OCI-LY7 (cell line): ENCODE results near the gene ADAMTSL3. TPM values are rescaled to one million over a fixed set of nuclear protein-coding genes. Genes with fewer than 3 reads are reported as not detected.

Experiments
- Bru-seq: library from RNA; stranded (reverse); fragments of 400-500 nt; gene quantifications from one replicate; lab custom pipeline; 2021; lab: Mats Ljungman, UMichigan
- BruChase-seq, 2 experiments: library from RNA; stranded (reverse); fragments of 400-500 nt; gene quantifications; one replicate each; lab custom pipeline; 2021; lab: Mats Ljungman, UMichigan
- BruUV-seq: library from RNA; stranded (reverse); fragments of 400-500 nt; replicated peaks from 2 replicates; lab custom pipeline; 2021; lab: Mats Ljungman, UMichigan
- CTCF ChIA-PET: fragments of 300-600 bp; sonication (Branson Sonifier 250); formaldehyde crosslinking; loops from one replicate; lab custom pipeline; 2022; ENCODE audit warnings: antibody characterized with exemption; ENCODE audit not compliant: unreplicated experiment; lab: Charles Lee
- POLR2A ChIA-PET: fragments of 300-600 bp; sonication (Branson Sonifier 250); formaldehyde crosslinking; loops from one replicate; lab custom pipeline; 2022; ENCODE audit warnings: antibody characterized with exemption; lab: Charles Lee
- DNase-seq: peaks from one replicate; pipeline ENCODE4 v3.0.0-alpha.2; 2015; ENCODE audit warnings: low spot score
- H2AFZ ChIP-seq: fragments of 200-600 bp; sonication (generic), shearing (Covaris generic); 2 replicates; pipeline ENCODE4 v1.6.1; 2014; ENCODE audit warnings: mild to moderate bottlenecking, antibody characterized with exemption, low read length, moderate library complexity
- H3K27ac ChIP-seq: fragments of 200-600 bp; sonication (generic); 2 replicates; pipeline ENCODE4 v1.5.1; 2014; ENCODE audit warnings: mixed run types, low read depth, mild to moderate bottlenecking, moderate library complexity, low read length, inconsistent platforms; ENCODE audit not compliant: poor library complexity, severe bottlenecking
- H3K36me3 ChIP-seq: fragments of 200-600 bp; sonication (generic); 2 replicates; pipeline ENCODE4 v1.6.1; 2014; ENCODE audit warnings: mild to moderate bottlenecking, antibody characterized with exemption, low read length, moderate library complexity, mixed read lengths; ENCODE audit not compliant: insufficient read depth
- H3K4me1 ChIP-seq: fragments of 200-600 bp; sonication (generic); 2 replicates; pipeline ENCODE4 v1.5.1; 2014; ENCODE audit warnings: mild to moderate bottlenecking, low read length; ENCODE audit not compliant: insufficient read depth, poor library complexity, severe bottlenecking
- H3K4me2 ChIP-seq: fragments of 200-600 bp; sonication (generic); 2 replicates; pipeline ENCODE4 v1.6.1; 2014; ENCODE audit warnings: mild to moderate bottlenecking, low read length
- H3K4me3 ChIP-seq: fragments of 200-600 bp; sonication (generic); 2 replicates; pipeline ENCODE4 v1.5.1; 2014; ENCODE audit warnings: mild to moderate bottlenecking, low read depth, low read length; ENCODE audit not compliant: poor library complexity, severe bottlenecking
- H3K79me2 ChIP-seq: fragments of 200-600 bp; sonication (generic); 2 replicates; pipeline ENCODE4 v1.6.1; 2016; ENCODE audit warnings: low read depth, mild to moderate bottlenecking, low read length, moderate library complexity, mixed read lengths; ENCODE audit not compliant: insufficient read depth
- H3K9me2 ChIP-seq: fragments of 200-600 bp; sonication (generic); 2 replicates; pipeline ENCODE4 v1.6.1; 2016; ENCODE audit warnings: mild to moderate bottlenecking, low read length, mixed read lengths; ENCODE audit not compliant: insufficient read depth
- H3K9me3 ChIP-seq: fragments of 200-600 bp; sonication (generic); 2 replicates; pipeline ENCODE4 v1.6.1; 2014; ENCODE audit warnings: mild to moderate bottlenecking, mixed run types, low read length, mixed read lengths
- H4K20me1 ChIP-seq: fragments of 200-600 bp; sonication (generic); 2 replicates; pipeline ENCODE4 v1.6.1; 2014; ENCODE audit warnings: mild to moderate bottlenecking, antibody characterized with exemption, low read length, moderate library complexity, mixed read lengths; ENCODE audit not compliant: insufficient read depth
- EZH2phosphoT487 ChIP-seq: fragments of 200-600 bp; sonication (generic); IDR thresholded peaks from 2 replicates; pipeline ENCODE4 v1.6.1; 2018; ENCODE audit warnings: low read depth, borderline replicate concordance, mild to moderate bottlenecking, mixed run types, antibody characterized with exemption, low read length, moderate library complexity, mixed read lengths
- intact Hi-C: fragments of 100-400 bp; cut with micrococcal nuclease; formaldehyde crosslinking; loops from one replicate; pipeline ENCODE4 v1.10.0; 2022; ENCODE audit not compliant: unreplicated experiment
- long read RNA-seq: library from polyadenylated mRNA; stranded (forward); transcript quantifications from one replicate; pipeline ENCODE4 v2.0.0, GENCODE V29; 2022
- total RNA-seq, 2 experiments: library from RNA; depleted of rRNA in 1 of 2; stranded (reverse); fragments of >200 nt in 1 of 2; shearing (Covaris generic) in 1 of 2; gene quantifications; 2 replicates each; pipeline ENCODE4 v1.2.3, GENCODE V29; 2014 to 2022
- TF ChIP-seq, protein P1 (sequence below): fragments of 200-600 bp; sonication (generic); conservative IDR thresholded peaks from 2 replicates; pipeline ENCODE4 v1.5.1; 2014; ENCODE audit warnings: mild to moderate bottlenecking, antibody characterized with exemption, low read length, moderate library complexity, mixed read lengths

The ADAMTSL3 gene, protein sequence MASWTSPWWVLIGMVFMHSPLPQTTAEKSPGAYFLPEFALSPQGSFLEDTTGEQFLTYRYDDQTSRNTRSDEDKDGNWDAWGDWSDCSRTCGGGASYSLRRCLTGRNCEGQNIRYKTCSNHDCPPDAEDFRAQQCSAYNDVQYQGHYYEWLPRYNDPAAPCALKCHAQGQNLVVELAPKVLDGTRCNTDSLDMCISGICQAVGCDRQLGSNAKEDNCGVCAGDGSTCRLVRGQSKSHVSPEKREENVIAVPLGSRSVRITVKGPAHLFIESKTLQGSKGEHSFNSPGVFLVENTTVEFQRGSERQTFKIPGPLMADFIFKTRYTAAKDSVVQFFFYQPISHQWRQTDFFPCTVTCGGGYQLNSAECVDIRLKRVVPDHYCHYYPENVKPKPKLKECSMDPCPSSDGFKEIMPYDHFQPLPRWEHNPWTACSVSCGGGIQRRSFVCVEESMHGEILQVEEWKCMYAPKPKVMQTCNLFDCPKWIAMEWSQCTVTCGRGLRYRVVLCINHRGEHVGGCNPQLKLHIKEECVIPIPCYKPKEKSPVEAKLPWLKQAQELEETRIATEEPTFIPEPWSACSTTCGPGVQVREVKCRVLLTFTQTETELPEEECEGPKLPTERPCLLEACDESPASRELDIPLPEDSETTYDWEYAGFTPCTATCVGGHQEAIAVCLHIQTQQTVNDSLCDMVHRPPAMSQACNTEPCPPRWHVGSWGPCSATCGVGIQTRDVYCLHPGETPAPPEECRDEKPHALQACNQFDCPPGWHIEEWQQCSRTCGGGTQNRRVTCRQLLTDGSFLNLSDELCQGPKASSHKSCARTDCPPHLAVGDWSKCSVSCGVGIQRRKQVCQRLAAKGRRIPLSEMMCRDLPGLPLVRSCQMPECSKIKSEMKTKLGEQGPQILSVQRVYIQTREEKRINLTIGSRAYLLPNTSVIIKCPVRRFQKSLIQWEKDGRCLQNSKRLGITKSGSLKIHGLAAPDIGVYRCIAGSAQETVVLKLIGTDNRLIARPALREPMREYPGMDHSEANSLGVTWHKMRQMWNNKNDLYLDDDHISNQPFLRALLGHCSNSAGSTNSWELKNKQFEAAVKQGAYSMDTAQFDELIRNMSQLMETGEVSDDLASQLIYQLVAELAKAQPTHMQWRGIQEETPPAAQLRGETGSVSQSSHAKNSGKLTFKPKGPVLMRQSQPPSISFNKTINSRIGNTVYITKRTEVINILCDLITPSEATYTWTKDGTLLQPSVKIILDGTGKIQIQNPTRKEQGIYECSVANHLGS (N-terminal part only)
- total RNA-seq (2014; rRNA removed; shearing (Covaris generic)): not detected in 2 replicates
- 0.18 TPM in 1 of 2 replicates, not detected in the other for total RNA-seq (2022)
- Bru-seq, nascent RNA: percentile 16 among the genes with signal in this experiment
- percentile 10 among the genes with signal in this experiment for BruChase-seq, experiment 1, labeled RNA remaining after a 6-hour chase
- BruChase-seq, experiment 2, labeled RNA remaining after a 2-hour chase: percentile 8 among the genes with signal in this experiment
- long read RNA-seq: 0 reads

DNA sequence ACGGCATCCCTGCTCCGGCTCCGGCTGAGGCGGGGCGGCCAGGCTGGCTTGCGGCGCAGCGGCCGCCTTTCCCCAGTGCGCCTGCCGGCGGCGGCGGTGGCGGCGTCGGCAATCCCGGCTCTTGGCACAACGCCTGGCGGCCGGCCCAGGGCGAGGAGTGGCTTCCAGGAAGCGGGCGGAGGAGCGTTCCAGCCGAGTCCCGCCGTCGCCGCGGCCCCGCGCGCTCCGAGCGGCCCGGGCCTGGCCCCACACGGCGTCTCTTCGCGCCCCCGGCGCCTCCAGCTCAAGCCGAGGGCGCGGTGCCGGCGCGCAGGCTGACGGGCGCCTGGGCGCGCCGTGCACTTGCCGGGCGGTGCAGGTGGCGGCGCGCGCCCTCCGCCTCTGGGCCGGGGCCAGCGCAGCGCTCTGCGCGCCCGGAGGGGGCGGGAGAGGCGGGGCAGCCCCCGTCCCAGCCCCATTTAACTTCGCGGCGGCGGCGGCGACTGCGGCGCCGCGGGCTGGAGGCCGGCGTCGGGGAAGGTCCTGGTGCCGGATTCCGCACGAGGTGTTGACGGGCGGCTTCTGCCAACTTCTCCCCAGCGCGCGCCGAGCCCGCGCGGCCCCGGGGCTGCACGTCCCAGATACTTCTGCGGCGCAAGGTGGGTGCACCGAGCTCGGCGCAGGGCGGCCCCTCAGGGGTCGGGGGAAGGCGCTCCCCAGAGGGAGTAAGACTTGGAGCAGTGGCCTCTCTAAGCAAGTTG is at the start of gene ADAMTSL3:
Gene ADAMTSL3, plus strand, starts transcription at position 485 of the 740 bp plus-strand sequence. CDS start 1,639 bp downstream, outside the sequence.
- Histone ChIP-seq H4K20me1 (no peaks in the 10 kb centered on the region), H3K4me2 (no peak within 1 kb of the TSS), H3K79me2 (no peaks in the 10 kb centered on the region), H3K9me3 (no peaks in the 10 kb centered on the region), H2AFZ (no peak within 1 kb of the TSS), H3K36me3 (no peaks in the 10 kb centered on the region), H3K27ac (no peak within 1 kb of the TSS), H3K4me3 (no peak within 1 kb of the TSS), H3K4me1 (no peaks in the 10 kb centered on the region), H3K9me2 (no peaks in the 10 kb centered on the region)
- no peak for TF ChIP-seq EZH2phosphoT487
- TF ChIP-seq, protein P1, sequence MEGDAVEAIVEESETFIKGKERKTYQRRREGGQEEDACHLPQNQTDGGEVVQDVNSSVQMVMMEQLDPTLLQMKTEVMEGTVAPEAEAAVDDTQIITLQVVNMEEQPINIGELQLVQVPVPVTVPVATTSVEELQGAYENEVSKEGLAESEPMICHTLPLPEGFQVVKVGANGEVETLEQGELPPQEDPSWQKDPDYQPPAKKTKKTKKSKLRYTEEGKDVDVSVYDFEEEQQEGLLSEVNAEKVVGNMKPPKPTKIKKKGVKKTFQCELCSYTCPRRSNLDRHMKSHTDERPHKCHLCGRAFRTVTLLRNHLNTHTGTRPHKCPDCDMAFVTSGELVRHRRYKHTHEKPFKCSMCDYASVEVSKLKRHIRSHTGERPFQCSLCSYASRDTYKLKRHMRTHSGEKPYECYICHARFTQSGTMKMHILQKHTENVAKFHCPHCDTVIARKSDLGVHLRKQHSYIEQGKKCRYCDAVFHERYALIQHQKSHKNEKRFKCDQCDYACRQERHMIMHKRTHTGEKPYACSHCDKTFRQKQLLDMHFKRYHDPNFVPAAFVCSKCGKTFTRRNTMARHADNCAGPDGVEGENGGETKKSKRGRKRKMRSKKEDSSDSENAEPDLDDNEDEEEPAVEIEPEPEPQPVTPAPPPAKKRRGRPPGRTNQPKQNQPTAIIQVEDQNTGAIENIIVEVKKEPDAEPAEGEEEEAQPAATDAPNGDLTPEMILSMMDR: no peak
- POLR2A ChIA-PET: no interaction called here
- no TSS peak for BruUV-seq
- no peak for DNase-seq
- CTCF ChIA-PET: no interaction called here
- intact Hi-C loops: no loop called here

DNA sequence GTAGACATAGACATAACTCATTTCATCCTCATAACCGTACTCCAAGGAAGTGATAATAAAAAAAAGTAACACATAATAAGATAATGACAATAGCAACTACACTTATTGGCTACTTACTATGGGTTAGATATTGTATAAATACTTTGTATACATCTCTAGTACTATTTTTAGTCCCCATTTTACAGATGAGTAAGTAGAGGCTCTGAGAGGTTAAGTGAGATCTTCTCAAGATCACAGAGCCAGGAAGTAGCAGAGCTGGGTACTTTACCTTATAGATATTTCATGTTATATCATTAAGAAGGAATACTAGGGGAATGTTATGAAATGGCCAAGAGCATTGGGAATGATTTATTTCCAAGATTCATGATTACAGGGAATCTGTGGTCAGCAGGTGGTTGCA is 49.4 kb upstream of the ADAMTSL3 start:
- no peaks in the 10 kb centered on the region for H3K79me2 ChIP-seq
- no peak overlapping the region for H3K27ac ChIP-seq
- intact Hi-C loops: no loop called here
- no peaks in the 10 kb centered on the region for H3K4me1 ChIP-seq
- no peak for DNase-seq
- no peaks in the 10 kb centered on the region for H4K20me1 ChIP-seq
- POLR2A ChIA-PET: no interaction called here
- BruUV-seq: no TSS peak
- no peak overlapping the region for H3K4me3 ChIP-seq
- H3K9me3 ChIP-seq: no peaks in the 10 kb centered on the region
- no peak for TF ChIP-seq EZH2phosphoT487
- TF ChIP-seq, protein P1: no peak
- H3K9me2 ChIP-seq: no peaks in the 10 kb centered on the region
- H2AFZ ChIP-seq: no peak overlapping the region
- CTCF ChIA-PET: no interaction called here
- no peaks in the 10 kb centered on the region for H3K36me3 ChIP-seq
- H3K4me2 ChIP-seq: no peak overlapping the region
